ENCODE measurements around the gene AHDC1. TPM values are rescaled to one million over a fixed set of nuclear protein-coding genes. Genes with fewer than 3 reads are reported as not detected.

The AHDC1 gene
- polyA plus RNA-seq, 2 of the 4 experiments (the other 2 are of a cell fraction): 1.3 to 11.5 TPM

DNA sequence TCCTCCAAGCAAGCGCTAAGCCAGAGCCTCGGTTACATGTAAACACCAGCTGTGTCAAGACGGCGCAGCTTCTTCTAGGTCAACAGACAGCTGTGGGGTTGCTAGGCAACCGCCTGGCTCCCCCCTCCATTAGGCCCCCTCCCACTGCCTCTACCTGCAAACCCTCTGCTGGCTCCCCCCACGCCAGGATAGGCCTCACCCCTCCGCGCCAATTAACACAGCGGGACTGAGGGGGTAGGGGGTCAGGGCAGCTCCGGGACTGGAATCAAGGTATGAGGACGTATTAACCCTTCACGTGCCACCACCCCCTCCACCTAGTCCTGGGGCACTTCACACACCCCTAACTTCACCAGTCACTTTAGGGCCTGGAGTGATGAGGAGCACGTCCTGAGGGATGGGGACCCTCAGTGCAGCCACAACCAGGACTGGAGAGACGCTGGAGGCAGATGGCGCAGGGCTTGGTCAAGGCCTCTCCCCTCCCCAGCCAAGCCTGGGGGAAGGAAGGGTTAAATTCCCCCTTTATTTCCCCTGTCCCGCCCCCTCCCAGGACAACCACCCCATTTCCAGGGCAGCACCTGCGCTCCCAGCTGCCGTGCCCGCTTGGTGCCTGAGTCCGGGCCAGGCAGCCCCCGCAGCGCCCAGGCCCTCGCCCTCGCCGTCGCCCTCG is 76.6 kb downstream of the AHDC1 start:
- no peak overlapping the region for H3K4me2 ChIP-seq
- H3K4me3 ChIP-seq: no peak overlapping the region
- H3K27ac ChIP-seq: peak overlapping the region in 1 of 2 experiments; percentile 84; a peak in 2 of 6 replicates
- no peak for FAIRE-seq
- H3K4me1 ChIP-seq: peaks cover 26% of the 10 kb centered on the region
- POLR2A ChIA-PET: no interaction called here
- peak in 1 of 2 experiments; percentile 50 for DNase-seq (ENCODE audit: low read depth in 1 of 2, low spot score in 1 of 2)
- CTCF ChIA-PET: interaction anchor here (1.2 to 1.3 kb wide), 2 partner anchors 9 to 29 kb away, joined by 3 to 6 read pairs; no protein-coding TSS in a partner anchor
- no peak for ATAC-seq
- no peak for TF ChIP-seq ESRRA (IDR thresholded peaks at IDR 0.05; ENCODE audit: borderline replicate concordance, low read length)
- TF ChIP-seq NR3C1 (IDR thresholded peaks at IDR 0.05): no peak
- no peak for TF ChIP-seq ZSCAN20 (CRISPR knock-in tag; IDR thresholded peaks at IDR 0.05)
- TF ChIP-seq, protein P1, sequence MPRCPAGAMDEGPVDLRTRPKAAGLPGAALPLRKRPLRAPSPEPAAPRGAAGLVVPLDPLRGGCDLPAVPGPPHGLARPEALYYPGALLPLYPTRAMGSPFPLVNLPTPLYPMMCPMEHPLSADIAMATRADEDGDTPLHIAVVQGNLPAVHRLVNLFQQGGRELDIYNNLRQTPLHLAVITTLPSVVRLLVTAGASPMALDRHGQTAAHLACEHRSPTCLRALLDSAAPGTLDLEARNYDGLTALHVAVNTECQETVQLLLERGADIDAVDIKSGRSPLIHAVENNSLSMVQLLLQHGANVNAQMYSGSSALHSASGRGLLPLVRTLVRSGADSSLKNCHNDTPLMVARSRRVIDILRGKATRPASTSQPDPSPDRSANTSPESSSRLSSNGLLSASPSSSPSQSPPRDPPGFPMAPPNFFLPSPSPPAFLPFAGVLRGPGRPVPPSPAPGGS (IDR thresholded peaks at IDR 0.05): no peak
- no peak for TF ChIP-seq POLR2A (IDR thresholded peaks at IDR 0.05; ENCODE audit: low read length)
- TF ChIP-seq ZFP36 (IDR thresholded peaks at IDR 0.05; ENCODE audit: borderline replicate concordance, partially characterized antibody): no peak
- TF ChIP-seq CBX8 (IDR thresholded peaks at IDR 0.05): no peak
- no peak for TF ChIP-seq NFE2L2 (conservative IDR thresholded peaks at IDR 0.05; ENCODE audit: low read length)
- no peak for TF ChIP-seq KDM1A (IDR thresholded peaks at IDR 0.05; ENCODE audit: low read depth)
- no peak for TF ChIP-seq KDM5A (IDR thresholded peaks at IDR 0.05)
- TF ChIP-seq, protein P2, sequence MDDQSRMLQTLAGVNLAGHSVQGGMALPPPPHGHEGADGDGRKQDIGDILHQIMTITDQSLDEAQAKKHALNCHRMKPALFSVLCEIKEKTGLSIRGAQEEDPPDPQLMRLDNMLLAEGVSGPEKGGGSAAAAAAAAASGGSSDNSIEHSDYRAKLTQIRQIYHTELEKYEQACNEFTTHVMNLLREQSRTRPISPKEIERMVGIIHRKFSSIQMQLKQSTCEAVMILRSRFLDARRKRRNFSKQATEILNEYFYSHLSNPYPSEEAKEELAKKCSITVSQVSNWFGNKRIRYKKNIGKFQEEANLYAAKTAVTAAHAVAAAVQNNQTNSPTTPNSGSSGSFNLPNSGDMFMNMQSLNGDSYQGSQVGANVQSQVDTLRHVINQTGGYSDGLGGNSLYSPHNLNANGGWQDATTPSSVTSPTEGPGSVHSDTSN (IDR thresholded peaks at IDR 0.05): no peak
- TF ChIP-seq, protein P3, sequence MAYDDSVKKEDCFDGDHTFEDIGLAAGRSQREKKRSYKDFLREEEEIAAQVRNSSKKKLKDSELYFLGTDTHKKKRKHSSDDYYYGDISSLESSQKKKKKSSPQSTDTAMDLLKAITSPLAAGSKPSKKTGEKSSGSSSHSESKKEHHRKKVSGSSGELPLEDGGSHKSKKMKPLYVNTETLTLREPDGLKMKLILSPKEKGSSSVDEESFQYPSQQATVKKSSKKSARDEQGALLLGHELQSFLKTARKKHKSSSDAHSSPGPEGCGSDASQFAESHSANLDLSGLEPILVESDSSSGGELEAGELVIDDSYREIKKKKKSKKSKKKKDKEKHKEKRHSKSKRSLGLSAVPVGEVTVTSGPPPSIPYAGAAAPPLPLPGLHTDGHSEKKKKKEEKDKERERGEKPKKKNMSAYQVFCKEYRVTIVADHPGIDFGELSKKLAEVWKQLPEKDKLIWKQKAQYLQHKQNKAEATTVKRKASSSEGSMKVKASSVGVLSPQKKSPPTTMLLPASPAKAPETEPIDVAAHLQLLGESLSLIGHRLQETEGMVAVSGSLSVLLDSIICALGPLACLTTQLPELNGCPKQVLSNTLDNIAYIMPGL (CRISPR knock-in tag; IDR thresholded peaks at IDR 0.05; ENCODE audit: borderline replicate concordance): no peak
- no peak for TF ChIP-seq FOSB (CRISPR knock-in tag; IDR thresholded peaks at IDR 0.05)
- no peak for TF ChIP-seq RARB (CRISPR knock-in tag; IDR thresholded peaks at IDR 0.05)
- no peak for TF ChIP-seq JUN (IDR thresholded peaks at IDR 0.05)
- no peak for TF ChIP-seq HOXA7 (CRISPR knock-in tag; IDR thresholded peaks at IDR 0.05)
- TF ChIP-seq HOXB13 (CRISPR knock-in tag; IDR thresholded peaks at IDR 0.05; ENCODE audit: low read depth): no peak
- no peak for TF ChIP-seq CHD4 (IDR thresholded peaks at IDR 0.05; ENCODE audit: borderline replicate concordance)
- TF ChIP-seq ZNF302 (CRISPR knock-in tag; IDR thresholded peaks at IDR 0.05): no peak
- H3K9me3 ChIP-seq: no peaks in the 10 kb centered on the region
- WGBS (ENCODE audit: missing lambda C conversion rate): 77% methylated on average over 18 of the region's 27 CpGs

DNA sequence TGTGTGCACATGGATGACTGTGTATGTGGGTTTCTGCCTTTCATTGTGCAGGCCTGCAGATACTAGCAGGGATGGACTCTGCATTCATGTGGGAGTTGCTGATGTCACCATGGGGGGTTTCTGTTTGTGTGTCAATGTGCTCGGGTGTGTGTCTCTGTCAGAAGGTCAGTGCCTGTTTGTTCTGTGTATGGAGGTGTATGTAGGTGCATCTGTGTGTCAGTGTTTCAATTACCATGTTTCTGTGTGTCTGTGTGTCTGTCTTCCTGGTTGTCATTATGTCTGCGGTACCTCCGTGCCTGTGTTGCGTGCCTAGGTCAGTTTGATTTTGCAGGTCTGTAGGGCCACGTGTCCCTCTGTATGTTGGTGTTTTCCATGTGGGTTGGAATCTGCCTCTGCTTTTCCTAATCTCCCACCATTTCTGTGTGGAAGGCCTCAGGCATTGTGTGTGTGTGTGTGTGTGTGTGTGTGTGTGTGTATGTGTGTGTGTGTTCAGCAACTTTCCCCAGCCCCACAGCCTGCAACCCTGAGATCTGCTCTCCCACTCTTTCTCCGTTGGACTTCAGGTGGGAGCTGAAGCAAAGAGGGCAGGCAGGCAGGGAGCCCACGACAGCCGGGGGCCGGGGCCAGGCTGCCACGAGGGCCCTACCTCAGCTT is 77.2 kb downstream of the AHDC1 start:
- Histone ChIP-seq H3K4me1 (peaks cover 26% of the 10 kb centered on the region), H3K9me3 (no peaks in the 10 kb centered on the region), H3K4me2 (no peak overlapping the region), H3K27ac (peak overlapping the region in 1 of 2 experiments; percentile 84; a peak in 2 of 6 replicates), H3K4me3 (no peak overlapping the region)
- ChIA-PET CTCF (interaction anchor here (1.1 to 1.3 kb wide), 3 partner anchors 9 to 30 kb away, joined by 3 to 8 read pairs (median 6); no protein-coding TSS in a partner anchor), POLR2A (no interaction called here)
- 84% methylated on average over 10 of the region's 10 CpGs for WGBS (ENCODE audit: missing lambda C conversion rate)
- FAIRE-seq (no peak), ATAC-seq (no peak), DNase-seq (ENCODE audit: low read depth in 1 of 2, low spot score in 1 of 2) (no peak)
- TF ChIP-seq JUN (IDR thresholded peaks at IDR 0.05) (no peak), CHD4 (IDR thresholded peaks at IDR 0.05; ENCODE audit: borderline replicate concordance) (no peak), TFCP2L1 (CRISPR knock-in tag; IDR thresholded peaks at IDR 0.05) (no peak), ZSCAN20 (CRISPR knock-in tag; IDR thresholded peaks at IDR 0.05) (no peak), CHD2 (IDR thresholded peaks at IDR 0.05; ENCODE audit: low read length, partially characterized antibody) (no peak), PHF8 (IDR thresholded peaks at IDR 0.05; ENCODE audit: borderline replicate concordance, low read depth) (no peak), RAD21 (conservative IDR thresholded peaks at IDR 0.05 in 1 of 2, IDR thresholded peaks at IDR 0.05 in 1 of 2) (no peak), RARB (CRISPR knock-in tag; IDR thresholded peaks at IDR 0.05) (no peak), RFX5 (IDR thresholded peaks at IDR 0.05) (no peak), FOXS1 (CRISPR knock-in tag; IDR thresholded peaks at IDR 0.05) (no peak), CEBPB (IDR thresholded peaks at IDR 0.05) (no peak), NPAS2 (CRISPR knock-in tag; IDR thresholded peaks at IDR 0.05; ENCODE audit: borderline replicate concordance) (no peak)
- TF ChIP-seq, protein P4, sequence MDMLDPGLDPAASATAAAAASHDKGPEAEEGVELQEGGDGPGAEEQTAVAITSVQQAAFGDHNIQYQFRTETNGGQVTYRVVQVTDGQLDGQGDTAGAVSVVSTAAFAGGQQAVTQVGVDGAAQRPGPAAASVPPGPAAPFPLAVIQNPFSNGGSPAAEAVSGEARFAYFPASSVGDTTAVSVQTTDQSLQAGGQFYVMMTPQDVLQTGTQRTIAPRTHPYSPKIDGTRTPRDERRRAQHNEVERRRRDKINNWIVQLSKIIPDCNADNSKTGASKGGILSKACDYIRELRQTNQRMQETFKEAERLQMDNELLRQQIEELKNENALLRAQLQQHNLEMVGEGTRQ (IDR thresholded peaks at IDR 0.05): no peak
- TF ChIP-seq, protein P5, sequence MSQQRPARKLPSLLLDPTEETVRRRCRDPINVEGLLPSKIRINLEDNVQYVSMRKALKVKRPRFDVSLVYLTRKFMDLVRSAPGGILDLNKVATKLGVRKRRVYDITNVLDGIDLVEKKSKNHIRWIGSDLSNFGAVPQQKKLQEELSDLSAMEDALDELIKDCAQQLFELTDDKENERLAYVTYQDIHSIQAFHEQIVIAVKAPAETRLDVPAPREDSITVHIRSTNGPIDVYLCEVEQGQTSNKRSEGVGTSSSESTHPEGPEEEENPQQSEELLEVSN (IDR thresholded peaks at IDR 0.05; ENCODE audit: borderline replicate concordance, low read depth): no peak
- TF ChIP-seq, protein P6, sequence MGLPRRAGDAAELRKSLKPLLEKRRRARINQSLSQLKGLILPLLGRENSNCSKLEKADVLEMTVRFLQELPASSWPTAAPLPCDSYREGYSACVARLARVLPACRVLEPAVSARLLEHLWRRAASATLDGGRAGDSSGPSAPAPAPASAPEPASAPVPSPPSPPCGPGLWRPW (IDR thresholded peaks at IDR 0.05): no peak
- TF ChIP-seq, protein P2 (IDR thresholded peaks at IDR 0.05): no peak

All from A549 (cell line).